Endothelial cell of umbilical vein (primary cell): Measurements from ENCODE around the gene ADAM8. TPM values are rescaled to one million over a fixed set of nuclear protein-coding genes. Genes with fewer than 3 reads are reported as not detected.

ENCODE experiments used
- BruUV-seq: library from RNA; stranded (reverse); fragments of 400-500 nt; replicated peaks from 2 replicates; lab custom pipeline; 2021; lab: Mats Ljungman, UMichigan
- CTCF ChIA-PET: fragments of 300-600, 350-600 bp; sonication (Branson Sonifier 250); formaldehyde crosslinking; loops from one replicate; lab custom pipeline; 2021; ENCODE audit warnings: antibody characterized with exemption, inconsistent platforms; lab: Charles Lee
- POLR2A ChIA-PET: fragments of 300-600, 350-600 bp; sonication (Branson Sonifier 250); formaldehyde crosslinking; loops from one replicate; lab custom pipeline; 2021; ENCODE audit warnings: antibody characterized with exemption, inconsistent platforms; lab: Charles Lee
- DNase-seq: peaks from one replicate; pipeline ENCODE4 v3.0.0-alpha.2; 2011; ENCODE audit warnings: low read depth, low spot score
- FAIRE-seq: peaks from 2 replicates; lab custom pipeline; 2011; peaks lifted over from hg19 to GRCh38; lab: Jason Lieb, UNC
- H2AFZ ChIP-seq: 2 replicates; pipeline ENCODE4 v1.6.0; 2012; ENCODE audit warnings: low read depth, low read length, control low read depth, inconsistent platforms
- H3K27ac ChIP-seq: 2 replicates; pipeline ENCODE4 v1.5.1; 2011; ENCODE audit warnings: low read depth, mild to moderate bottlenecking, control low read depth, low read length, moderate library complexity; ENCODE audit not compliant: insufficient read depth
- H3K27me3 ChIP-seq, 2 experiments: 2 replicates each; pipeline versions ENCODE4 v1.6.0 to v1.6.1; 2011; ENCODE audit warnings: low read length in 2 of 2, mixed read lengths in 1 of 2; ENCODE audit not compliant: control insufficient read depth in 2 of 2, insufficient read depth in 2 of 2
- H3K36me3 ChIP-seq, 2 experiments: 2 replicates in 1 of 2; 3 replicates in 1 of 2; pipeline ENCODE4 v1.5.1; 2011; ENCODE audit warnings: low read length in 2 of 2, mild to moderate bottlenecking in 1 of 2, moderate library complexity in 1 of 2; ENCODE audit not compliant: control insufficient read depth in 2 of 2, insufficient read depth in 2 of 2; ENCODE audit errors: extremely low read depth in 1 of 2
- H3K4me1 ChIP-seq: 3 replicates; pipeline ENCODE4 v1.5.1; 2011; ENCODE audit warnings: mild to moderate bottlenecking, low read length; ENCODE audit not compliant: control insufficient read depth, insufficient read depth; ENCODE audit errors: extremely low read depth
- H3K4me2 ChIP-seq: 2 replicates; pipeline ENCODE4 v1.6.1; 2011; ENCODE audit warnings: low read length, control low read depth, mixed read lengths; ENCODE audit not compliant: insufficient read depth
- H3K4me3 ChIP-seq, 3 experiments: fragments of 200-600 bp in 1 of 3; sonication (generic), shearing (Covaris generic) in 1 of 3; replicated peaks in 1 of 3; 2 replicates each; pipeline ENCODE4 v1.5.1; 2011 to 2016; ENCODE audit warnings: control low read depth in 3 of 3, low read length in 3 of 3, mild to moderate bottlenecking in 2 of 3, inconsistent platforms in 1 of 3, low read depth in 1 of 3, moderate library complexity in 1 of 3; ENCODE audit not compliant: insufficient read depth in 1 of 3
- H3K79me2 ChIP-seq: 2 replicates; pipeline ENCODE4 v1.6.0; 2012; ENCODE audit warnings: low read length, inconsistent platforms; ENCODE audit not compliant: control insufficient read depth, insufficient read depth
- H3K9ac ChIP-seq: replicated peaks from 2 replicates; pipeline ENCODE3; 2011; ENCODE audit warnings: low read length, control low read depth; ENCODE audit not compliant: insufficient read depth; ENCODE audit errors: extremely low read depth
- H3K9me1 ChIP-seq: replicated peaks from 3 replicates; pipeline ENCODE4 v1.6.0; 2011; ENCODE audit warnings: mild to moderate bottlenecking, low read length; ENCODE audit not compliant: control insufficient read depth, insufficient read depth; ENCODE audit errors: extremely low read depth
- H3K9me3 ChIP-seq: replicated peaks from 2 replicates; pipeline ENCODE4 v1.5.1; 2012; ENCODE audit warnings: low read length, inconsistent platforms; ENCODE audit not compliant: control insufficient read depth, insufficient read depth
- H4K20me1 ChIP-seq: replicated peaks from 2 replicates; pipeline ENCODE3; 2011; ENCODE audit warnings: mild to moderate bottlenecking, low read length; ENCODE audit not compliant: control insufficient read depth, insufficient read depth; ENCODE audit errors: extremely low read depth
- CTCF ChIP-seq, 2 donors: IDR thresholded peaks; 1 replicate in 1 of 2; 2 replicates in 1 of 2; pipeline ENCODE4 v1.5.1; 2011; ENCODE audit warnings: low read length in 2 of 2, mild to moderate bottlenecking in 2 of 2, moderate library complexity in 2 of 2, control low read depth in 1 of 2, inconsistent platforms in 1 of 2, low read depth in 1 of 2; ENCODE audit not compliant: insufficient read depth in 1 of 2; ENCODE audit errors: extremely low read depth in 1 of 2
- EZH2 ChIP-seq: IDR thresholded peaks from 2 replicates; pipeline ENCODE4 v1.6.1; 2012; ENCODE audit warnings: borderline replicate concordance, low read depth, mild to moderate bottlenecking, moderate library complexity, low read length, inconsistent platforms; ENCODE audit not compliant: severe bottlenecking
- FOS ChIP-seq: IDR thresholded peaks from 2 replicates; pipeline ENCODE4 v1.6.1; 2011; ENCODE audit warnings: mild to moderate bottlenecking, low read length, moderate library complexity, borderline replicate concordance; ENCODE audit not compliant: insufficient read depth
- GATA2 ChIP-seq: IDR thresholded peaks from 2 replicates; pipeline ENCODE4 v1.7.0; 2011; ENCODE audit warnings: low read depth, mild to moderate bottlenecking, moderate library complexity, mixed read lengths, low read length; ENCODE audit not compliant: insufficient read length, insufficient read depth
- JUN ChIP-seq: IDR thresholded peaks from 2 replicates; pipeline ENCODE4 v1.6.1; 2011; ENCODE audit warnings: borderline replicate concordance, low read depth; ENCODE audit not compliant: insufficient read length, insufficient read depth
- MAX ChIP-seq: IDR thresholded peaks from 2 replicates; pipeline ENCODE4 v1.6.1; 2011; ENCODE audit not compliant: insufficient read depth, insufficient read length
- MYC ChIP-seq: IDR thresholded peaks from one replicate; pipeline ENCODE4 v1.6.1; 2011; ENCODE audit warnings: mild to moderate bottlenecking, low read depth, low read length
- POLR2A ChIP-seq: IDR thresholded peaks from 2 replicates; pipeline ENCODE4 v1.6.1; 2012; ENCODE audit warnings: low read depth, mild to moderate bottlenecking, control low read depth, low read length
- POLR2AphosphoS5 ChIP-seq: IDR thresholded peaks from 2 replicates; pipeline ENCODE4 v1.6.1; 2012; ENCODE audit warnings: low read depth, mild to moderate bottlenecking, control low read depth, low read length, moderate library complexity; ENCODE audit not compliant: insufficient read depth
- dilution Hi-C: fragments of 300-500 bp; cut with MboI; formaldehyde crosslinking; loops from one replicate; pipeline ENCODE4 v1.15.0; 2019; ENCODE audit warnings: low sequenced_read_pairs; ENCODE audit not compliant: extremely low pct_ligation_motif_present
- intact Hi-C: fragments of 100-400 bp; cut with micrococcal nuclease; formaldehyde crosslinking; loops from one replicate; pipeline ENCODE4 v1.10.0; 2022
- polyA plus RNA-seq, 4 experiments: library from polyadenylated mRNA; depleted of rRNA in 3 of 4; stranded (reverse) in 3 of 4; unstranded in 1 of 4; fragments of >200 nt; gene quantifications; 2 replicates each; pipeline versions ENCODE4 v1.2.1 to v1.2.3, GENCODE V29; 2011 to 2012; ENCODE audit warnings: missing spikeins in 1 of 4
- total RNA-seq: library from RNA; stranded (reverse); gene quantifications from 2 replicates; pipeline ENCODE4 v1.2.3, GENCODE V29; 2021

The ADAM8 gene
- total and polyA plus RNA-seq, 2 donors (not counting 3 experiments of a cell fraction or from before 2014, with no cell fraction given): 0.51 to 0.55 TPM

GRCh38 chr10:133249975-133250754, 26.5 kb downstream of the ADAM8 start:
- H3K9me3 ChIP-seq: no peaks in the 10 kb centered on the region
- H3K27me3 ChIP-seq: no peaks in the 10 kb centered on the region
- no peak overlapping the region for H3K27ac ChIP-seq
- ChIA-PET CTCF (no interaction called here), POLR2A (no interaction called here)
- H3K9me1 ChIP-seq: no peaks in the 10 kb centered on the region
- BruUV-seq: no TSS peak
- no peaks in the 10 kb centered on the region for H3K36me3 ChIP-seq
- no peak overlapping the region for H2AFZ ChIP-seq
- intact Hi-C loops (no loop called here), dilution Hi-C loops (no loop called here)
- FAIRE-seq: no peak
- no peak overlapping the region for H3K9ac ChIP-seq
- H3K4me1 ChIP-seq: no peaks in the 10 kb centered on the region
- no peak overlapping the region for H3K4me3 ChIP-seq
- no peak overlapping the region for H3K4me2 ChIP-seq
- no peaks in the 10 kb centered on the region for H4K20me1 ChIP-seq
- TF ChIP-seq MAX: no peak
- TF ChIP-seq JUN: no peak
- TF ChIP-seq EZH2: no peak
- H3K79me2 ChIP-seq: no peaks in the 10 kb centered on the region
- DNase-seq: no peak

DNA sequence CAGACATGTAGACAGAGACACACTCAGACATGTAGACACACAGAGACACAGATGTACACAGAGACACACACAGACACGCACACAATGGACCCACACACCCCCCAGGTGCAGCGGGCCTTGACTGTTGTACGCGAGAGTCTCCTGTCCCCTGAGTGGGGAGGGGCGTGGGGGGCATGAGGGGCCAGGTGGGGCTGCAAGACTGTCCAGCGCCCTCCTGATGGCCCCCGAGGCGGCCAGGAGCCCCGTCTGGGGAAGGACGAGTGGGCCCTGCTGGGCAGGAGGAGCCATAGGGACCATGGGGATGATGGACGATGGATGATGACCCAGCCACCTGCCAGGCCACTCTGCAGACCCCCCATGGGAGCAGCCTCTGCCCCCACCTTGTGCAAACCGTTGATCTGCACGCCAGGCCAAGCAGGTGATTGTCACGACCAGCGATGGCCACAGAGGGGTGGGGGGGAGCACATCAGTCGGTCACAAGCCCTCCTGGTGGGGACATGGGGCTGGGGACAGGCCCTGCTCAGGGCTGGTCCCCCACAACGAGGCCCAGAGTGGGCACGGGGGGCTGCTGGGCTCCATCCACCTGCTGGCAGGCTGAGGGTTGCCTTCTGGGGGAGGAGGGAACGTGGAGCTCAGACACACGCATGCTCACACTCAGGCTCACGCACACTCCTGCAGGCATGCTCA, 27.4 kb downstream of the ADAM8 start:
- H2AFZ ChIP-seq: no peak overlapping the region
- no peaks in the 10 kb centered on the region for H3K36me3 ChIP-seq
- POLR2A ChIA-PET: no interaction called here
- no peaks in the 10 kb centered on the region for H3K79me2 ChIP-seq
- no peaks in the 10 kb centered on the region for H3K9me1 ChIP-seq
- BruUV-seq: no TSS peak
- DNase-seq (no peak), FAIRE-seq (no peak)
- intact Hi-C loops: no loop called here
- no peaks in the 10 kb centered on the region for H3K4me1 ChIP-seq
- dilution Hi-C loops: no loop called here
- TF ChIP-seq POLR2A (no peak), FOS (no peak), EZH2 (no peak), JUN (no peak), POLR2AphosphoS5 (no peak), MYC (no peak), MAX (no peak), GATA2 (no peak), CTCF (IDR thresholded peaks at IDR 0.05; ENCODE audit: extremely low read depth in 1 of 2, insufficient read depth in 1 of 2, low read depth in 1 of 2, low read length in 2 of 2) (no peak)
- H3K9ac ChIP-seq: no peak overlapping the region
- H3K4me2 ChIP-seq: no peak overlapping the region
- no peaks in the 10 kb centered on the region for H3K27me3 ChIP-seq
- H3K9me3 ChIP-seq: no peaks in the 10 kb centered on the region
- CTCF ChIA-PET: no interaction called here
- H4K20me1 ChIP-seq: no peaks in the 10 kb centered on the region
- no peak overlapping the region for H3K4me3 ChIP-seq
- no peak overlapping the region for H3K27ac ChIP-seq
